ENCODE results near the gene SNRPB.
"Not testable (repeated sequence)": the region's sequence is repeated elsewhere in the genome, so short reads cannot be mapped to it uniquely, and the experiment has no call there.

- not testable (repeated sequence) for TF ChIP-seq ATF3 (CRISPR knock-in tag; conservative IDR thresholded peaks at IDR 0.05); CTCF (IDR thresholded peaks at IDR 0.05)
Observed at GRCh38 chr20:2504803-2505202, 34.2 kb upstream of the SNRPB start.
